Gastrocnemius medialis (tissue), 4 donors: ENCODE measurements around the gene TGFBR1. TPM values are rescaled to one million over a fixed set of nuclear protein-coding genes. Genes with fewer than 3 reads are reported as not detected.
A peak's percentile ranks its signal among the peaks of the same experiment; 100 is the strongest.

ENCODE experiments used
- ATAC-seq, 2 donors: fragments of 150-250 bp; one replicate each; pipeline ENCODE4 v1.9.1; 2016
- DNase-seq, 2 donors: peaks; one replicate each; pipeline ENCODE4 v3.0.0-alpha.2; 2019
- H3K27ac ChIP-seq, 4 donors: fragments of 200-600 bp; sonication (generic); 1 replicate in 1 of 4; 2 replicates in 3 of 4; pipeline ENCODE4 v1.5.1; 2016 to 2018; ENCODE audit warnings: mild to moderate bottlenecking in 2 of 4, moderate library complexity in 1 of 4
- H3K27me3 ChIP-seq, 3 donors: fragments of 200-600 bp; sonication (generic) in 2 of 3; 1 replicate in 1 of 3; 2 replicates in 2 of 3; pipeline versions ENCODE4 v1.5.1 to v1.6.0; 2016 to 2019; ENCODE audit warnings: mild to moderate bottlenecking in 1 of 3, moderate library complexity in 1 of 3
- H3K36me3 ChIP-seq, 2 donors: fragments of 200-600 bp; sonication (generic) in 1 of 2; one replicate each; pipeline ENCODE4 v1.5.1; 2017 to 2018
- H3K4me1 ChIP-seq, 2 donors: fragments of 200-600 bp; sonication (generic) in 1 of 2; one replicate each; pipeline ENCODE4 v1.5.1; 2016 to 2017; ENCODE audit warnings: mild to moderate bottlenecking in 2 of 2
- H3K4me3 ChIP-seq, 4 donors: fragments of 200-600 bp; sonication (generic) in 3 of 4; 1 replicate in 1 of 4; 2 replicates in 3 of 4; pipeline ENCODE4 v1.5.1; 2016 to 2019; ENCODE audit warnings: mild to moderate bottlenecking in 2 of 4
- H3K9me3 ChIP-seq, 3 donors: fragments of 200-600 bp; sonication (generic) in 2 of 3; 1 replicate in 1 of 3; 2 replicates in 2 of 3; pipeline ENCODE4 v1.5.1; 2016 to 2019
- POLR2A ChIP-seq, 2 donors: fragments of 450-650 bp; IDR thresholded peaks; one replicate each; pipeline ENCODE4 v1.6.1; 2017; ENCODE audit warnings: antibody characterized with exemption in 2 of 2, mild to moderate bottlenecking in 2 of 2, moderate library complexity in 2 of 2
- in situ Hi-C, 4 donors: fragments of 200-750 bp; cut with MboI; loops; one replicate each; pipeline versions ENCODE4 v1.15.0 to v1.8.0; 2017; ENCODE audit warnings: low sequenced_read_pairs in 4 of 4
- intact Hi-C: fragments of 100-400 bp; cut with DNase I; formaldehyde crosslinking; loops from one replicate; pipeline ENCODE4 v1.15.1; 2023; ENCODE audit warnings: low total_unique reads
- total RNA-seq, 4 donors: library from RNA; depleted of rRNA; stranded (reverse); fragments of >200 nt; gene quantifications; one replicate each; pipeline versions ENCODE4 v1.1.0 to v1.2.3, GENCODE V29; 2016
- TF ChIP-seq, protein P1 (sequence below), 5 experiments: fragments of 450-650 bp in 3 of 5; fragments of 200-600 bp in 2 of 5; sonication (generic) in 2 of 5; IDR thresholded peaks in 4 of 5; conservative IDR thresholded peaks in 1 of 5; 1 replicate in 4 of 5; 2 replicates in 1 of 5; pipeline ENCODE4 v1.5.1; 2016 to 2019; ENCODE audit warnings: antibody characterized with exemption in 5 of 5, mild to moderate bottlenecking in 3 of 5, moderate library complexity in 3 of 5

Gene TGFBR1
- total RNA-seq, 4 donors from 2014 or later = 13.5 to 19.0 (median 14.3) TPM

DNA sequence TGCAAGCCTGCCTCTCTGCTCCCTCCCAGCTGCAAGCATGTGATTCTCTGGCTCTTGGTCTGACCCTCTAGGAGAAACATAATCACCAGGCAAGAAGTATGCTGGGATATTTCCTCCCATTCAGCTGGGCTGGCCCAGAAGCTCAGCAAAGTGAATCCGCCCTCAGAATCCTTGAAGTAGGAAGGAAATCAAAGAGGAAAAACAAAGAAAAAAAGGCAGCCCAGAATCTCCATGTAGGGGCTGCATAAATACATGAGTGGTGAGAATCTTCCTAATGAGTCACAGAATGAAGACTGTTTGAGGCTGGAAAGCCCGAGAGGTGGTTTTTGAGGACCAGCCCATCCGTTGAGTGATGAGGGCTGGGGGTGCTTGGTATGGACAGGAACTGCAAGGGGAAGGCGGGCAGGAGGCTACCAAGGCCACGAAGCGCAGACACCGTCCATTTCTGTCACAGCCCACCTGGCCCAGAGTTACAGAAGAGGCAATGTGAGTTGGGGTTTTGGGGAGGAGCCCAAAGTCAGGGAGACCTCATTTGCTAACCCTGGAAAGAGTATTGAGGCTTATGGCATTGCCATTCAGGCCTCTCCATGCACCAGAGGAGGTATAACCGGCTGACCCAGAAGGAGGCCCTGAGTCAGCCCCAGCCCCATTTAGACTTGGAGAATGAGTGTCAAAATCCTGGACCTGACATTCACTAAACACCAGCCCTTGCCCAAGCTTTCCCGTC is 33.4 kb upstream of the TGFBR1 start:
- TF ChIP-seq POLR2A (IDR thresholded peaks at IDR 0.05) = no peak
- TF ChIP-seq, protein P1, sequence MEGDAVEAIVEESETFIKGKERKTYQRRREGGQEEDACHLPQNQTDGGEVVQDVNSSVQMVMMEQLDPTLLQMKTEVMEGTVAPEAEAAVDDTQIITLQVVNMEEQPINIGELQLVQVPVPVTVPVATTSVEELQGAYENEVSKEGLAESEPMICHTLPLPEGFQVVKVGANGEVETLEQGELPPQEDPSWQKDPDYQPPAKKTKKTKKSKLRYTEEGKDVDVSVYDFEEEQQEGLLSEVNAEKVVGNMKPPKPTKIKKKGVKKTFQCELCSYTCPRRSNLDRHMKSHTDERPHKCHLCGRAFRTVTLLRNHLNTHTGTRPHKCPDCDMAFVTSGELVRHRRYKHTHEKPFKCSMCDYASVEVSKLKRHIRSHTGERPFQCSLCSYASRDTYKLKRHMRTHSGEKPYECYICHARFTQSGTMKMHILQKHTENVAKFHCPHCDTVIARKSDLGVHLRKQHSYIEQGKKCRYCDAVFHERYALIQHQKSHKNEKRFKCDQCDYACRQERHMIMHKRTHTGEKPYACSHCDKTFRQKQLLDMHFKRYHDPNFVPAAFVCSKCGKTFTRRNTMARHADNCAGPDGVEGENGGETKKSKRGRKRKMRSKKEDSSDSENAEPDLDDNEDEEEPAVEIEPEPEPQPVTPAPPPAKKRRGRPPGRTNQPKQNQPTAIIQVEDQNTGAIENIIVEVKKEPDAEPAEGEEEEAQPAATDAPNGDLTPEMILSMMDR (IDR thresholded peaks at IDR 0.05 in 4 of 5, conservative IDR thresholded peaks at IDR 0.05 in 1 of 5) = no peak
- no peak overlapping the region for H3K4me3 ChIP-seq
- ATAC-seq (no peak), DNase-seq (no peak)
- intact Hi-C loops (no loop called here), in situ Hi-C loops (no loop called here)
- no peaks in the 10 kb centered on the region for H3K9me3 ChIP-seq
- H3K4me1 ChIP-seq = no peaks in the 10 kb centered on the region
- H3K27ac ChIP-seq = peak overlapping the region in 2 of 4 donors; percentile 2 to 29
- no peaks in the 10 kb centered on the region for H3K36me3 ChIP-seq
- H3K27me3 ChIP-seq = no peaks in the 10 kb centered on the region

DNA sequence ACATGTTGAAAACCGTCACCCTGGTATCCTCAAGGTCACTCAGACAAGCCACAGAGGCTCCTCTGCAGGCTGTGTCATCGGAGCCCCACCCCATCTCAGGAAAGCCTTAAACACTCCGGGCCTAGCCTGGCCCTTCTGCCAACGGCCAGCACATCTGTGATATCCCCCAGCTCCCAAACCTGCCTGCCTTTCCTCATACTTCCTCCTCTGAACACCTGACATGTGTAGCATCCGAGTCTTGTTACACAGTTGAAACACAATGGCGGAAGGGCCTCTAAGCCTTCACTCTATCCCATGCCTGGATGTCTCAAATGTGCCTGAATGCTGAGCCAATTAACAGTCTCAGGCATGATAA is 32.9 kb upstream of the TGFBR1 start:
- no peaks in the 10 kb centered on the region for H3K4me1 ChIP-seq
- H3K27me3 ChIP-seq = no peaks in the 10 kb centered on the region
- intact Hi-C loops (no loop called here), in situ Hi-C loops (no loop called here)
- DNase-seq = no peak
- H3K9me3 ChIP-seq = no peaks in the 10 kb centered on the region
- H3K27ac ChIP-seq = peak overlapping the region in 1 of 4 donors; percentile 29
- TF ChIP-seq POLR2A (IDR thresholded peaks at IDR 0.05) = no peak
- TF ChIP-seq, protein P1 (IDR thresholded peaks at IDR 0.05 in 4 of 5, conservative IDR thresholded peaks at IDR 0.05 in 1 of 5) = no peak
- no peak for ATAC-seq
- no peaks in the 10 kb centered on the region for H3K36me3 ChIP-seq
- no peak overlapping the region for H3K4me3 ChIP-seq

DNA sequence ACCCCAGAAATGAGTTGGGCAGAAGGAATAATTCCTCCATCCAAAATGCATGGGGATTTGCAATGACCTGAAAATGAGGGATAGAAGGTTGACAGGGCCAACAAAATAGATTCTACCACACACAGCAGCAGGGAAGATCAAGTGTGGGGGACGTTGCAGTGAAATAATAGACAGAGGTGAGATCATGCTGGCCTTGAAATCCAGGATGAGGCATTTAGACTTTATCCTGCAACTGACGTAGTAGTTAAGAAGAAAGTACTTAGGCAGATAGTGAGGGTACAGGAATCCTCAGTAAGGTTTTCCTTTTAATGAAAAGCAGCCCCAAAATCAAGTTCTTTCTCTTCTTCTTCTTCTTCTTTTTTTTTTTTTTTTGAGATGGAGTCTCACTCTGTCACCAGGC is 31.6 kb upstream of the TGFBR1 start:
- Histone ChIP-seq H3K36me3 (no peaks in the 10 kb centered on the region), H3K27me3 (no peaks in the 10 kb centered on the region), H3K4me1 (no peaks in the 10 kb centered on the region), H3K9me3 (no peaks in the 10 kb centered on the region), H3K27ac (no peak overlapping the region), H3K4me3 (no peak overlapping the region)
- in situ Hi-C loops (no loop called here), intact Hi-C loops (no loop called here)
- ATAC-seq (no peak), DNase-seq (no peak)
- TF ChIP-seq, protein P1 (IDR thresholded peaks at IDR 0.05 in 4 of 5, conservative IDR thresholded peaks at IDR 0.05 in 1 of 5) = no peak
- TF ChIP-seq POLR2A (IDR thresholded peaks at IDR 0.05) = no peak

DNA sequence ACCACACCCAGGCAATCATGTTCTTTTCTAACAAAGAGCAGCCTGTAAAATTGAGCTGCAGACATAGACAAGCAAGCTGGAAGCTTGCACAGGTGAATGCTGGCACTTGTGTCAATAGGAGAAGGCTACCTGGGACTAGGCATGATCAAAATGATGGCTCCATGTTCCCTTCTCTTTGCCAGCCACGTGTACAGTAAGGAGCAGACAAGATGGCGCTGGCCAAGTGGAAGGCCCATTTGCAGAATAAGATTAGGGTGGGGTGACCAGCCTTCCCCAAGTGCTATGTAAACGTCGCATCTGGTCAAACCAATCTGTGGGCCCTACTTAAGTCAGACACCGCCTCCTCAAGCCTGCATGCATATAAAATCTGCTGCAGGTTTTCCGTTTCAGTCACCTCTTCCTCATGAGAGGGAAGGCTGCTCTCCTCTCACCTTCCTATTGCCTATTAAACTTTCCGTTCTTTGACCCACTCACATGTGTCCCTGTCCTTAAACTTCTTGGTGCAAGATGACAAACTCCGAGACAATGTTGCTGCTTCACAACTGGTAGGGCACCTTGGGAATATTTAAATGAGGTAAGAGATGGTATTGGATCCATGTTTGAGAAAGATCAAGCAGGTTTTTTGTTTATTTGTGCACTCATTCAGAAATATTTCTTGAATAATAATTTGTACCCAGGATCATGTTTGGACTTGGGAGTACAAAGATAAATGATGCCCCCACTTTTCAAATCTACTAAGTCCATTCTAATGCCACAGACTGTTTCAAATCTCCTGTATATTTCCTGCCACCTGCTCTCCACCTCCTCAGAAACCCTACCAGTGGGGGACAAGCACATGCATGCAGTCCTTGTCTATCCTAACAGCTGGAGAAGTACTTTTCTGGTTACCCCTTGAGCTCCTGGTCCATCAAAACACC is 30.7 kb upstream of the TGFBR1 start:
- ATAC-seq (no peak), DNase-seq (no peak)
- Histone ChIP-seq H3K4me1 (no peaks in the 10 kb centered on the region), H3K27ac (no peak overlapping the region), H3K36me3 (no peaks in the 10 kb centered on the region), H3K4me3 (no peak overlapping the region), H3K9me3 (no peaks in the 10 kb centered on the region), H3K27me3 (no peaks in the 10 kb centered on the region)
- intact Hi-C loops (no loop called here), in situ Hi-C loops (no loop called here)
- TF ChIP-seq, protein P1 (IDR thresholded peaks at IDR 0.05 in 4 of 5, conservative IDR thresholded peaks at IDR 0.05 in 1 of 5) = no peak
- no peak for TF ChIP-seq POLR2A (IDR thresholded peaks at IDR 0.05)
